Osteoblast (primary cell): ENCODE data around the gene CAGE1. TPM values are rescaled to one million over a fixed set of nuclear protein-coding genes. Genes with fewer than 3 reads are reported as not detected.

Experiments
- DNase-seq: peaks from one replicate; pipeline ENCODE4 v3.0.0; 2011; ENCODE audit warnings: low spot score, mixed read lengths; ENCODE audit not compliant: insufficient read length; ENCODE audit errors: missing footprints
- H2AFZ ChIP-seq: 2 replicates; pipeline ENCODE4 v1.6.0; 2011; ENCODE audit warnings: mild to moderate bottlenecking, low read length
- H3K27ac ChIP-seq: 2 replicates; pipeline ENCODE4 v1.5.1; 2011; ENCODE audit warnings: mild to moderate bottlenecking, low read depth, low read length, moderate library complexity
- H3K27me3 ChIP-seq: 2 replicates; pipeline ENCODE4 v1.6.0; 2012; ENCODE audit warnings: mild to moderate bottlenecking, control low read depth, inconsistent platforms, low read length, moderate library complexity; ENCODE audit not compliant: insufficient read depth
- H3K36me3 ChIP-seq: 2 replicates; pipeline ENCODE4 v1.5.1; 2011; ENCODE audit warnings: mild to moderate bottlenecking, low read length, control low read depth, moderate library complexity; ENCODE audit not compliant: insufficient read depth
- H3K4me1 ChIP-seq: 2 replicates; pipeline ENCODE4 v1.5.1; 2011; ENCODE audit warnings: mild to moderate bottlenecking, low read length, control low read depth, moderate library complexity; ENCODE audit not compliant: insufficient read depth
- H3K4me2 ChIP-seq: 2 replicates; pipeline ENCODE4 v1.6.0; 2011; ENCODE audit warnings: mild to moderate bottlenecking, low read length; ENCODE audit not compliant: insufficient read depth
- H3K4me3 ChIP-seq: fragments of 200-600 bp; sonication (generic); 3 replicates; pipeline ENCODE4 v1.5.1; 2012; ENCODE audit warnings: mild to moderate bottlenecking, low read length, inconsistent platforms; ENCODE audit not compliant: insufficient read depth
- H3K79me2 ChIP-seq: 2 replicates; pipeline ENCODE4 v1.6.0; 2012; ENCODE audit warnings: mild to moderate bottlenecking, low read length, control low read depth, inconsistent platforms; ENCODE audit not compliant: insufficient read depth
- H3K9me3 ChIP-seq: 2 replicates; pipeline ENCODE4 v1.5.1; 2011; ENCODE audit warnings: low read depth, low read length, control low read depth
- H4K20me1 ChIP-seq: 2 replicates; pipeline ENCODE4 v1.6.0; 2012; ENCODE audit warnings: mild to moderate bottlenecking, low read length, control low read depth; ENCODE audit not compliant: insufficient read depth
- CTCF ChIP-seq: IDR thresholded peaks from 2 replicates; pipeline ENCODE4 v1.5.1; 2011; ENCODE audit warnings: mild to moderate bottlenecking, low read depth, low read length, moderate library complexity; ENCODE audit errors: extremely low read depth
- total RNA-seq: library from RNA; depleted of rRNA; stranded (reverse); fragments of >200 nt; gene quantifications from 2 replicates; pipeline ENCODE4 v1.2.3, GENCODE V29; 2012

The CAGE1 gene
- total RNA-seq, 1 donor: under 0.01 TPM

GRCh38 chr6:7332090-7332745 lies 57.3 kb downstream of the CAGE1 start:
- Histone ChIP-seq H3K4me1 (peaks cover 3% of the 10 kb centered on the region), H3K27ac (no peak overlapping the region), H3K36me3 (no peaks in the 10 kb centered on the region)

GRCh38 chr6:7331452-7331851 lies 58.1 kb downstream of the CAGE1 start:
- Histone ChIP-seq H2AFZ (no peak overlapping the region), H3K36me3 (no peaks in the 10 kb centered on the region), H3K79me2 (no peaks in the 10 kb centered on the region), H3K4me1 (peaks cover 3% of the 10 kb centered on the region), H4K20me1 (no peaks in the 10 kb centered on the region), H3K4me3 (no peak overlapping the region), H3K27me3 (no peaks in the 10 kb centered on the region), H3K27ac (no peak overlapping the region), H3K9me3 (no peaks in the 10 kb centered on the region), H3K4me2 (no peak overlapping the region)
- no peak for DNase-seq
- TF ChIP-seq CTCF: no peak

More at GRCh38 chr6:7332090-7332745, 57.3 kb downstream of the CAGE1 start:
- Histone ChIP-seq H4K20me1 (no peaks in the 10 kb centered on the region), H3K4me2 (peak overlapping the region; percentile 65), H3K27me3 (no peaks in the 10 kb centered on the region), H3K79me2 (no peaks in the 10 kb centered on the region), H3K4me3 (peak overlapping the region; percentile 17), H2AFZ (peak overlapping the region; percentile 60), H3K9me3 (no peaks in the 10 kb centered on the region)
- DNase-seq: peak; percentile 67
- no peak for TF ChIP-seq CTCF

GRCh38 chr6:7328243-7328642 lies 61.3 kb downstream of the CAGE1 start:
- peaks cover 3% of the 10 kb centered on the region for H3K4me1 ChIP-seq
- no peak for TF ChIP-seq CTCF
- no peaks in the 10 kb centered on the region for H4K20me1 ChIP-seq
- no peaks in the 10 kb centered on the region for H3K27me3 ChIP-seq
- H3K4me3 ChIP-seq: no peak overlapping the region
- H2AFZ ChIP-seq: no peak overlapping the region
- H3K4me2 ChIP-seq: no peak overlapping the region
- no peaks in the 10 kb centered on the region for H3K9me3 ChIP-seq
- H3K36me3 ChIP-seq: no peaks in the 10 kb centered on the region
- H3K79me2 ChIP-seq: no peaks in the 10 kb centered on the region
- H3K27ac ChIP-seq: no peak overlapping the region
- no peak for DNase-seq

- H3K27ac ChIP-seq: no peak overlapping the region
- no peaks in the 10 kb centered on the region for H3K27me3 ChIP-seq
- H3K36me3 ChIP-seq: no peaks in the 10 kb centered on the region
- no peaks in the 10 kb centered on the region for H3K4me1 ChIP-seq
- DNase-seq: no peak
- H3K4me2 ChIP-seq: no peak overlapping the region
- no peak overlapping the region for H2AFZ ChIP-seq
- H3K4me3 ChIP-seq: no peak overlapping the region
- H3K79me2 ChIP-seq: no peaks in the 10 kb centered on the region
- no peaks in the 10 kb centered on the region for H4K20me1 ChIP-seq
- no peaks in the 10 kb centered on the region for H3K9me3 ChIP-seq
- no peak for TF ChIP-seq CTCF
Measured at GRCh38 chr6:7325750-7326149, 63.8 kb downstream of the CAGE1 start.
